HG02623 (cell line): ENCODE data around the gene ALKBH3.

ENCODE experiments used
- ATAC-seq: cut with Tn5 transposase; IDR thresholded peaks from one replicate; pipeline ENCODE4 v1.9.1; 2021; ENCODE audit warnings: moderate library complexity; ENCODE audit not compliant: unreplicated experiment

ALKBH3 gene

GRCh38 chr11:43921561-43922294 is 41.1 kb downstream of the ALKBH3 start:
- ATAC-seq: no peak

GRCh38 chr11:43922295-43922648 is 41.6 kb downstream of the ALKBH3 start:
- ATAC-seq: no peak

- no peak for ATAC-seq
Observed at GRCh38 chr11:43922744-43923405, 42.2 kb downstream of the ALKBH3 start.

GRCh38 chr11:43923406-43924111 is 42.9 kb downstream of the ALKBH3 start:
- ATAC-seq: no peak

- no peak for ATAC-seq
Observed at GRCh38 chr11:43924112-43924855, 43.7 kb downstream of the ALKBH3 start.

GRCh38 chr11:43925063-43925931 is 44.7 kb downstream of the ALKBH3 start:
- ATAC-seq: no peak

- ATAC-seq: no peak
Observed at GRCh38 chr11:43925932-43926505, 45.4 kb downstream of the ALKBH3 start.

- ATAC-seq: no peak
Observed at GRCh38 chr11:43927070-43927469, 46.4 kb downstream of the ALKBH3 start.

- ATAC-seq: no peak
Observed at GRCh38 chr11:43927925-43928707, 47.5 kb downstream of the ALKBH3 start.

- no peak for ATAC-seq
Observed at GRCh38 chr11:43928721-43929120, 48.1 kb downstream of the ALKBH3 start.

GRCh38 chr11:43930868-43931716 is 50.5 kb downstream of the ALKBH3 start:
- no peak for ATAC-seq

GRCh38 chr11:43931717-43932039 is 51.0 kb downstream of the ALKBH3 start:
- ATAC-seq: no peak

- no peak for ATAC-seq
Observed at GRCh38 chr11:43933226-43933607, 52.6 kb downstream of the ALKBH3 start.

- ATAC-seq: no peak
Observed at GRCh38 chr11:43933608-43934551, 53.2 kb downstream of the ALKBH3 start.

- ATAC-seq: no peak
Observed at GRCh38 chr11:43934601-43935423, 54.2 kb downstream of the ALKBH3 start.

GRCh38 chr11:43935424-43935979 is 54.9 kb downstream of the ALKBH3 start:
- no peak for ATAC-seq
